H1 (cell line): ENCODE measurements around the gene RNFT2. TPM values are rescaled to one million over a fixed set of nuclear protein-coding genes. Genes with fewer than 3 reads are reported as not detected.

Source experiments
- CTCF ChIA-PET: fragments of 300-600 bp; sonication (Branson Sonifier 250); formaldehyde crosslinking; loops from one replicate; lab custom pipeline; 2021; ENCODE audit not compliant: partially characterized antibody; lab: Charles Lee
- POLR2A ChIA-PET: fragments of 300-600 bp; sonication (Branson Sonifier 250); formaldehyde crosslinking; loops from one replicate; lab custom pipeline; 2021; ENCODE audit warnings: inconsistent platforms; ENCODE audit not compliant: partially characterized antibody; lab: Charles Lee
- DNase-seq, 2 experiments: peaks; one replicate each; pipeline versions ENCODE4 v3.0.0 to v3.0.0-alpha.2; 2010 to 2022; ENCODE audit warnings: low spot score in 2 of 2, low read depth in 1 of 2, mixed read lengths in 1 of 2
- FAIRE-seq: peaks from 2 replicates; lab custom pipeline; 2011; peaks lifted over from hg19 to GRCh38; lab: Jason Lieb, UNC
- H2AFZ ChIP-seq: 2 replicates; pipeline ENCODE4 v1.8.1; 2012; ENCODE audit warnings: low read length, inconsistent platforms
- H2AK5ac ChIP-seq: 2 replicates; pipeline ENCODE4 v1.6.1; 2013; ENCODE audit warnings: low read depth, low read length
- H2BK120ac ChIP-seq: replicated peaks from 2 replicates; pipeline ENCODE3; 2013; ENCODE audit warnings: low read depth, low read length, inconsistent platforms
- H2BK12ac ChIP-seq: 2 replicates; pipeline ENCODE4 v1.6.1; 2013; ENCODE audit warnings: low read depth, low read length
- H2BK15ac ChIP-seq: 2 replicates; pipeline ENCODE4 v1.6.1; 2013; ENCODE audit warnings: low read length
- H2BK20ac ChIP-seq: 2 replicates; pipeline ENCODE4 v1.6.1; 2013; ENCODE audit warnings: low read length
- H2BK5ac ChIP-seq: 2 replicates; pipeline ENCODE4 v1.6.1; 2013; ENCODE audit warnings: low read depth, low read length
- H3K14ac ChIP-seq: 2 replicates; pipeline ENCODE4 v1.6.1; 2013; ENCODE audit warnings: inconsistent platforms; ENCODE audit not compliant: insufficient read length
- H3K18ac ChIP-seq: 2 replicates; pipeline ENCODE4 v1.6.1; 2013; ENCODE audit warnings: low read length; ENCODE audit errors: extremely low read depth
- H3K23ac ChIP-seq: 2 replicates; pipeline ENCODE4 v1.6.1; 2013; ENCODE audit warnings: inconsistent platforms; ENCODE audit not compliant: insufficient read length
- H3K23me2 ChIP-seq: 2 replicates; pipeline ENCODE4 v1.6.1; 2013; ENCODE audit warnings: low read depth, low read length
- H3K27ac ChIP-seq: 2 replicates; pipeline ENCODE4 v1.6.1; 2011; ENCODE audit warnings: low read depth, low read length, inconsistent platforms
- H3K27me3 ChIP-seq, 4 experiments: replicated peaks in 1 of 4; 1 replicate in 1 of 4; 2 replicates in 3 of 4; pipeline versions ENCODE4 v1.6.1 to v1.8.1; 2011 to 2013; ENCODE audit warnings: low read length in 3 of 4, mild to moderate bottlenecking in 3 of 4, inconsistent platforms in 2 of 4, mixed read lengths in 2 of 4, moderate library complexity in 1 of 4; ENCODE audit not compliant: control insufficient read depth in 3 of 4, insufficient read depth in 3 of 4; ENCODE audit errors: extremely low read depth in 1 of 4
- H3K36me3 ChIP-seq, 4 experiments: 2 replicates each; pipeline versions ENCODE4 v1.6.1 to v1.8.1; 2011 to 2013; ENCODE audit warnings: mild to moderate bottlenecking in 4 of 4, low read length in 3 of 4, moderate library complexity in 2 of 4, control low read depth in 1 of 4, inconsistent platforms in 1 of 4; ENCODE audit not compliant: insufficient read depth in 4 of 4, control insufficient read depth in 2 of 4
- H3K4ac ChIP-seq: replicated peaks from 2 replicates; pipeline ENCODE3; 2013; ENCODE audit warnings: low read length, low read depth, mixed read lengths, inconsistent platforms; ENCODE audit not compliant: insufficient read length
- H3K4me1 ChIP-seq, 4 experiments: replicated peaks in 1 of 4; 1 replicate in 1 of 4; 2 replicates in 3 of 4; pipeline versions ENCODE4 v1.6.1 to v1.8.1; 2011 to 2013; ENCODE audit warnings: low read length in 3 of 4, inconsistent platforms in 2 of 4, mixed read lengths in 1 of 4; ENCODE audit not compliant: insufficient read depth in 4 of 4, control insufficient read depth in 3 of 4
- H3K4me2 ChIP-seq, 2 experiments: 2 replicates each; pipeline versions ENCODE4 v1.6.1 to v1.8.1; 2011 to 2013; ENCODE audit warnings: low read depth in 2 of 2, low read length in 2 of 2, control low read depth in 1 of 2, inconsistent platforms in 1 of 2, mild to moderate bottlenecking in 1 of 2; ENCODE audit not compliant: insufficient read depth in 1 of 2
- H3K4me3 ChIP-seq, 4 experiments: fragments of 200-600, 300-600 bp in 1 of 4; sonication (generic), shearing (Covaris generic), sonication (Bioruptor Twin) in 1 of 4; 2 replicates each; pipeline versions ENCODE4 v1.5.1 to v1.8.1; 2011 to 2016; ENCODE audit warnings: low read length in 4 of 4, low read depth in 3 of 4, control low read depth in 2 of 4, inconsistent platforms in 2 of 4, mild to moderate bottlenecking in 2 of 4, mixed read lengths in 1 of 4, moderate library complexity in 1 of 4; ENCODE audit not compliant: insufficient read depth in 2 of 4; ENCODE audit errors: extremely low read depth in 1 of 4
- H3K56ac ChIP-seq: replicated peaks from 2 replicates; pipeline ENCODE3; 2013; ENCODE audit warnings: low read depth, mild to moderate bottlenecking, mixed read lengths, low read length, inconsistent platforms; ENCODE audit not compliant: insufficient read length
- H3K79me1 ChIP-seq: 2 replicates; pipeline ENCODE4 v1.6.1; 2013; ENCODE audit warnings: low read depth, low read length, control low read depth
- H3K79me2 ChIP-seq, 2 experiments: 2 replicates each; pipeline versions ENCODE4 v1.6.1 to v1.8.1; 2012 to 2013; ENCODE audit warnings: low read length in 2 of 2, mild to moderate bottlenecking in 2 of 2, inconsistent platforms in 1 of 2; ENCODE audit not compliant: insufficient read depth in 2 of 2, control insufficient read depth in 1 of 2
- H3K9ac ChIP-seq, 4 experiments: replicated peaks in 1 of 4; 1 replicate in 1 of 4; 2 replicates in 3 of 4; pipeline versions ENCODE4 v1.6.1 to v1.8.1; 2011 to 2013; ENCODE audit warnings: low read depth in 3 of 4, low read length in 3 of 4, control low read depth in 2 of 4, mild to moderate bottlenecking in 2 of 4, moderate library complexity in 2 of 4, inconsistent platforms in 1 of 4; ENCODE audit errors: extremely low read depth in 1 of 4
- H3K9me3 ChIP-seq, 2 experiments: 2 replicates each; pipeline versions ENCODE4 v1.6.1 to v1.8.1; 2012 to 2013; ENCODE audit warnings: mild to moderate bottlenecking in 2 of 2, moderate library complexity in 2 of 2, control low read depth in 1 of 2, inconsistent platforms in 1 of 2, low read depth in 1 of 2, low read length in 1 of 2, mixed read lengths in 1 of 2; ENCODE audit not compliant: insufficient read depth in 2 of 2
- H4K20me1 ChIP-seq, 2 experiments: replicated peaks in 1 of 2; 2 replicates each; pipeline versions ENCODE3 to v1.8.1; 2011 to 2013; ENCODE audit warnings: inconsistent platforms in 2 of 2, low read length in 2 of 2, mild to moderate bottlenecking in 1 of 2; ENCODE audit not compliant: insufficient read depth in 2 of 2, control insufficient read depth in 1 of 2
- H4K5ac ChIP-seq: 2 replicates; pipeline ENCODE4 v1.6.1; 2013; ENCODE audit warnings: low read length, low read depth, mixed read lengths, inconsistent platforms; ENCODE audit not compliant: insufficient read length
- H4K8ac ChIP-seq: 2 replicates; pipeline ENCODE4 v1.8.0; 2013; ENCODE audit warnings: mild to moderate bottlenecking, moderate library complexity, low read length, inconsistent platforms; ENCODE audit not compliant: insufficient read depth; ENCODE audit errors: extremely low read depth
- H4K91ac ChIP-seq: replicated peaks from 2 replicates; pipeline ENCODE3; 2013; ENCODE audit warnings: low read length, mixed read lengths, inconsistent platforms; ENCODE audit not compliant: insufficient read length
- CBX5 ChIP-seq: fragments of 300-800, 300-1000 bp; sonication (generic); IDR thresholded peaks from 2 replicates; pipeline ENCODE4 v1.7.1; 2016; ENCODE audit warnings: antibody characterized with exemption, low read length, low read depth
- CBX8 ChIP-seq: fragments of 300-800, 300-1000 bp; sonication (generic); IDR thresholded peaks from 2 replicates; pipeline ENCODE4 v1.7.1; 2016; ENCODE audit warnings: low read depth, low read length, borderline replicate concordance
- WGBS, 2 experiments: shearing (Covaris generic) in 1 of 2; methylation state at CpG; one replicate each; pipeline versions ENCODE4 v1.1.6 to v1.1.7; 2013 to 2015; ENCODE audit warnings: low lambda C conversion rate in 2 of 2, mixed read lengths in 2 of 2, inconsistent platforms in 1 of 2, low coverage in 1 of 2, missing lambda C conversion rate in 1 of 2; ENCODE audit not compliant: insufficient replicate concordance in 2 of 2, insufficient coverage in 1 of 2, insufficient read length in 1 of 2; ENCODE audit errors: extremely low coverage in 1 of 2, missing lambda C conversion rate in 1 of 2; 5-methylcytosine and 5-hydroxymethylcytosine counted together
- polyA plus RNA-seq, 7 experiments: library from polyadenylated mRNA; depleted of rRNA in 3 of 7; stranded (reverse) in 5 of 7; unstranded in 2 of 7; fragments of >200 nt in 5 of 7; fragments of 200-250 nt in 2 of 7; gene quantifications; 1 replicate in 5 of 7; 2 replicates in 1 of 7; 4 replicates in 1 of 7; pipeline versions ENCODE4 v1.2.1 to v1.2.3, GENCODE V29; 2011 to 2013; ENCODE audit warnings: missing spikeins in 2 of 7, mixed read lengths in 2 of 7
- total RNA-seq: library from RNA; stranded (reverse); fragmentation: NEBNext Ultra II Directional; extraction: Animal tissue kit (Norgen Biotek cat#: 25700); gene quantifications from 2 replicates; pipeline ENCODE4 v1.2.1, GENCODE V29; 2021
- TF ChIP-seq, protein P1 (sequence below): IDR thresholded peaks from 2 replicates; pipeline ENCODE4 v1.6.1; 2012; ENCODE audit warnings: inconsistent platforms

The RNFT2 gene
- total and polyA plus RNA-seq, 2 of the 8 experiments (the other 6 are each of a cell fraction or from before 2014, with no cell fraction given) = 14.2 to 33.1 TPM

DNA sequence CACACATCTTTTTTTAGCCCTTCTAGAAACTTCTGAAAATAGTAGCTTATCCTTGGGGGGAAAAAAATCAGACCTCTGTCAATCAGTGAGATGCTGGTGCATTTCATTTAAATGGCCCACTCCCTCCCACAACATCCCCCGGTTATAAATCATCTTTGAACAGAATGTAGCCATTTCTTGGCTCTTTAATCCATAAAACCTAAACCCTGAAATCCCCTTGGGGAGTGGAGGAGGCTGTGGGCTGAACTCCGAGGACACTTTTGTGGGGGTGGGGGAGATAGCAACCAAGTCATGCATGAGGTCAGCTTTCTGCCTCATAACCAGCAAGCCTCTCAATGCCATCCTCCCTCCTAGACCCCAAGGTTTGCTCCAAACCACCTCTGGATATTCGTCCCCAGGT lies 122.1 kb downstream of the RNFT2 start:
- H3K4me2 ChIP-seq = no peak overlapping the region
- CTCF ChIA-PET = interaction anchor here (0.9 to 1.2 kb wide), 2 partner anchors 22 to 44 kb away, joined by 3 read pairs; no protein-coding TSS in a partner anchor
- H3K4me3 ChIP-seq = no peak overlapping the region
- DNase-seq (no peak), FAIRE-seq (no peak)
- H3K23ac ChIP-seq = no peak overlapping the region
- no peak overlapping the region for H2AK5ac ChIP-seq
- H2BK20ac ChIP-seq = no peak overlapping the region
- H3K9me3 ChIP-seq = no peaks in the 10 kb centered on the region
- no peak overlapping the region for H2BK12ac ChIP-seq
- no peak overlapping the region for H2BK5ac ChIP-seq
- no peak overlapping the region for H3K56ac ChIP-seq
- no peaks in the 10 kb centered on the region for H3K23me2 ChIP-seq
- WGBS, 2 experiments = 80% methylated on average over 3 of the region's 3 CpGs; no CpG with 5 or more reads in 1 of the 2 experiments
- no peak overlapping the region for H4K91ac ChIP-seq
- H3K27me3 ChIP-seq = no peaks in the 10 kb centered on the region
- H3K27ac ChIP-seq = no peak overlapping the region
- H2BK15ac ChIP-seq = no peak overlapping the region
- H3K14ac ChIP-seq = no peak overlapping the region
- H4K8ac ChIP-seq = no peak overlapping the region
- POLR2A ChIA-PET = interaction anchor here (0.6 to 0.7 kb wide), 2 partner anchors 14 to 52 kb away, joined by 3 to 4 read pairs; no protein-coding TSS in a partner anchor
- no peaks in the 10 kb centered on the region for H3K79me2 ChIP-seq
- H3K4me1 ChIP-seq = no peaks in the 10 kb centered on the region; a peak in 1 of 7 replicates
- no peak overlapping the region for H3K4ac ChIP-seq
- no peaks in the 10 kb centered on the region for H3K36me3 ChIP-seq
- TF ChIP-seq, protein P1, sequence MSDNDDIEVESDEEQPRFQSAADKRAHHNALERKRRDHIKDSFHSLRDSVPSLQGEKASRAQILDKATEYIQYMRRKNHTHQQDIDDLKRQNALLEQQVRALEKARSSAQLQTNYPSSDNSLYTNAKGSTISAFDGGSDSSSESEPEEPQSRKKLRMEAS = no peak
- TF ChIP-seq CBX5 (no peak), CBX8 (no peak)
- no peaks in the 10 kb centered on the region for H3K79me1 ChIP-seq
- no peak overlapping the region for H2BK120ac ChIP-seq
- no peak overlapping the region for H3K18ac ChIP-seq
- H4K20me1 ChIP-seq = no peaks in the 10 kb centered on the region
- H2AFZ ChIP-seq = no peak overlapping the region
- H4K5ac ChIP-seq = no peak overlapping the region
- no peak overlapping the region for H3K9ac ChIP-seq
